Measurements from ENCODE around the gene HAUS8.

Gene HAUS8

DNA sequence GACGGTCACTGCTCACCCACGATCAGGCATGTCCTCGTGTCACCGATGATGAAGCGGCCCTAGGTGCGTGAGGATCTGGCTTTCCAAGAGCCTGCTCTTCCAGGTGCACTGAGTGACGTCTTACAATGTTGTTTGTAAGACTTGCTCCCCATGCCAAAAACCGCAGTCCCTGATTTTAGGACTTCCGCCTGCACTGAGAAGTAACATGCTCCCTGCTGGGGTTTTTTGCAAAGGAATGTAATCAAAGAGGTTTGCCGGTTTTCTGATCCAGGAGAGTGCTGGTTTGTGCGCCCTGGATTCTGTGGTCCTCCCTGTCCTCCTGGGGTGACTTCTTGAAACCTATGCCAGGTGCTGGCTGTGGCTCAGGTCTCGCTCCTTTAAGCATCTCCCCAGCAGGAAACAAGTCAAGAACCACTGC lies 39.2 kb upstream of the HAUS8 start:
- Histone ChIP-seq H3K79me2 (ENCODE audit: low read length) (no peaks in the 10 kb centered on the region), H2AFZ (ENCODE audit: low read length) (no peak overlapping the region), H3K9me2 (replicated peaks; ENCODE audit: insufficient read depth, low read length) (no peaks in the 10 kb centered on the region), H3K4me1 (ENCODE audit: low read length) (no peaks in the 10 kb centered on the region), H3K4me3 (ENCODE audit: low read length) (no peak overlapping the region), H3K27ac (ENCODE audit: low read length) (no peak overlapping the region), H3K9ac (ENCODE audit: low read length) (no peak overlapping the region), H3F3A (ENCODE audit: insufficient read depth, low read length) (no peaks in the 10 kb centered on the region), H4K20me1 (ENCODE audit: insufficient read depth, low read length) (no peaks in the 10 kb centered on the region), H3K9me3 (replicated peaks; ENCODE audit: insufficient read depth, low read length) (no peaks in the 10 kb centered on the region), H3K4me2 (ENCODE audit: low read depth, low read length) (no peak overlapping the region), H3K27me3 (replicated peaks; ENCODE audit: insufficient read depth, low read length) (no peaks in the 10 kb centered on the region), H3K36me3 (replicated peaks; ENCODE audit: insufficient read depth, low read length) (no peaks in the 10 kb centered on the region)
- TF ChIP-seq EZH2 (optimal IDR thresholded peaks at IDR 0.05; ENCODE audit: low read depth, low read length) (no peak), EZH2phosphoT487 (IDR thresholded peaks at IDR 0.05; ENCODE audit: low read length) (no peak)
- TF ChIP-seq, protein P1, sequence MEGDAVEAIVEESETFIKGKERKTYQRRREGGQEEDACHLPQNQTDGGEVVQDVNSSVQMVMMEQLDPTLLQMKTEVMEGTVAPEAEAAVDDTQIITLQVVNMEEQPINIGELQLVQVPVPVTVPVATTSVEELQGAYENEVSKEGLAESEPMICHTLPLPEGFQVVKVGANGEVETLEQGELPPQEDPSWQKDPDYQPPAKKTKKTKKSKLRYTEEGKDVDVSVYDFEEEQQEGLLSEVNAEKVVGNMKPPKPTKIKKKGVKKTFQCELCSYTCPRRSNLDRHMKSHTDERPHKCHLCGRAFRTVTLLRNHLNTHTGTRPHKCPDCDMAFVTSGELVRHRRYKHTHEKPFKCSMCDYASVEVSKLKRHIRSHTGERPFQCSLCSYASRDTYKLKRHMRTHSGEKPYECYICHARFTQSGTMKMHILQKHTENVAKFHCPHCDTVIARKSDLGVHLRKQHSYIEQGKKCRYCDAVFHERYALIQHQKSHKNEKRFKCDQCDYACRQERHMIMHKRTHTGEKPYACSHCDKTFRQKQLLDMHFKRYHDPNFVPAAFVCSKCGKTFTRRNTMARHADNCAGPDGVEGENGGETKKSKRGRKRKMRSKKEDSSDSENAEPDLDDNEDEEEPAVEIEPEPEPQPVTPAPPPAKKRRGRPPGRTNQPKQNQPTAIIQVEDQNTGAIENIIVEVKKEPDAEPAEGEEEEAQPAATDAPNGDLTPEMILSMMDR (IDR thresholded peaks at IDR 0.05; ENCODE audit: low read length): no peak
- DNase-seq: no peak

DNA sequence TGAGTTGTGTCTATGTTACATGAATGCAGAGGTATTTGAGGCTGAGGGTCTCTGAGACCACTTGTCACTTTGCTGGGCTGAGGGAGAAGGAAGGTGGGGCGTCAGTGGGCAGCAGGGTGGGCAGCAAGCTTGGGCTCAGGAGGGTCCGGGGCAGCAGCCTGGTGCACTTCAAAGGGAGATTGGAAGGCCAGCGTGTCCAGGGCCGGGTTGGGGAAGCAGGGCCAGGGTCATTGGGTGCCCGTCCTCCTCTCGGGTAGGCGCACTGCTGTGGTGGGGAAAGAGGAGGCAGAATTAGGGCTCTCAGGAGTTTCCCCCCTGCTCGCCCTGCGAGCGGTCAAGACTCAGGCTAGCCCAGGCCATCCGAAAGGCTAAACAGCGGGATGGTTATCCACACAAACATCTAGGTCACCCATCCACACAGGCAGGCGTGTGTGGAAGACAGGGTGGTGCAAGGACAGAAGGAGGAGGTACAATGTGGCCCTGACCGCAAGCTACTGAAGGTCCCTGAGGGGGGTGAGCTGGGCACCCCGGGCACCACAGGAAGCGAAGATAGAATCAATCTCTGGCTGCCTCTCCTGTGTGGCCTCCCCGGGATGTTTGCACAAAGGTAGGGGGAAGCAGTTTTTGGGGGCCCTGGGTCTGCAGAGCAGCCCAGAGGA lies 38.0 kb upstream of the HAUS8 start:
- Histone ChIP-seq H3K4me3 (ENCODE audit: low read length) (no peak overlapping the region), H2AFZ (ENCODE audit: low read length) (no peak overlapping the region), H3K9me2 (replicated peaks; ENCODE audit: insufficient read depth, low read length) (no peaks in the 10 kb centered on the region), H3K9me3 (replicated peaks; ENCODE audit: insufficient read depth, low read length) (no peaks in the 10 kb centered on the region), H3K4me2 (ENCODE audit: low read depth, low read length) (no peak overlapping the region), H3K4me1 (ENCODE audit: low read length) (no peaks in the 10 kb centered on the region), H3F3A (ENCODE audit: insufficient read depth, low read length) (no peaks in the 10 kb centered on the region), H3K27me3 (replicated peaks; ENCODE audit: insufficient read depth, low read length) (no peaks in the 10 kb centered on the region), H4K20me1 (ENCODE audit: insufficient read depth, low read length) (no peaks in the 10 kb centered on the region), H3K36me3 (replicated peaks; ENCODE audit: insufficient read depth, low read length) (no peaks in the 10 kb centered on the region), H3K79me2 (ENCODE audit: low read length) (no peaks in the 10 kb centered on the region), H3K27ac (ENCODE audit: low read length) (no peak overlapping the region), H3K9ac (ENCODE audit: low read length) (no peak overlapping the region)
- DNase-seq: no peak
- TF ChIP-seq, protein P1 (IDR thresholded peaks at IDR 0.05; ENCODE audit: low read length): no peak
- TF ChIP-seq EZH2phosphoT487 (IDR thresholded peaks at IDR 0.05; ENCODE audit: low read length) (no peak), EZH2 (optimal IDR thresholded peaks at IDR 0.05; ENCODE audit: low read depth, low read length) (no peak)

DNA sequence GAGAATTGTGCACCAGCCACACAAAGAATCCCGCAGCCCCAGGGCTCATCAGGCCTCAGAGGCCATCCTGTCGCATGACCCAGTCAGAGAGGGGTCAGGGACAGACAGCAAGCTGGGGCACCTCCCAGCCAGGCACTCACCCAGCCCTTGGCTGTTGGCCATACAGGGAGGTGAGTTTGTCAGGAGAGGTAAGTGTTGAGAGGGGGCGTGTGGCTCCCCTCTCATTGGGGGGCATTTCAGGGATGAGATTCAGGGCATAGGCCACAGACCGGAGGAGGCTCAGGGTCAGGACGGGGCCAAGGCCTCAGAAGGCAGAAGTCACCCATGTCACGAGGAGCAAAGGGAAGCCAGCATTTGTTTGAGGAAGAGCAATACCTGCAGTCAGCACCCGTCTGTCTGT lies 37.4 kb upstream of the HAUS8 start:
- H3K27ac ChIP-seq (ENCODE audit: low read length): no peak overlapping the region

More for the DNA sequence above, 37.4 kb upstream of the HAUS8 start:
- no peaks in the 10 kb centered on the region for H3F3A ChIP-seq (ENCODE audit: insufficient read depth, low read length)
- no peaks in the 10 kb centered on the region for H3K9me2 ChIP-seq (replicated peaks; ENCODE audit: insufficient read depth, low read length)
- H2AFZ ChIP-seq (ENCODE audit: low read length): no peak overlapping the region
- TF ChIP-seq, protein P1 (IDR thresholded peaks at IDR 0.05; ENCODE audit: low read length): no peak
- TF ChIP-seq EZH2phosphoT487 (IDR thresholded peaks at IDR 0.05; ENCODE audit: low read length): no peak
- TF ChIP-seq EZH2 (optimal IDR thresholded peaks at IDR 0.05; ENCODE audit: low read depth, low read length): no peak
- no peaks in the 10 kb centered on the region for H3K9me3 ChIP-seq (replicated peaks; ENCODE audit: insufficient read depth, low read length)
- H3K36me3 ChIP-seq (replicated peaks; ENCODE audit: insufficient read depth, low read length): no peaks in the 10 kb centered on the region
- H3K4me2 ChIP-seq (ENCODE audit: low read depth, low read length): no peak overlapping the region
- H3K27me3 ChIP-seq (replicated peaks; ENCODE audit: insufficient read depth, low read length): no peaks in the 10 kb centered on the region
- H3K9ac ChIP-seq (ENCODE audit: low read length): no peak overlapping the region
- H3K4me1 ChIP-seq (ENCODE audit: low read length): no peaks in the 10 kb centered on the region
- H3K79me2 ChIP-seq (ENCODE audit: low read length): no peaks in the 10 kb centered on the region; the same call in 1 of the 2 replicates
- no peak overlapping the region for H3K4me3 ChIP-seq (ENCODE audit: low read length)
- no peaks in the 10 kb centered on the region for H4K20me1 ChIP-seq (ENCODE audit: insufficient read depth, low read length)
- no peak for DNase-seq

Measured in MM.1S (cell line).